Measurements from ENCODE around the gene TOX2.
A peak's percentile ranks its signal among the peaks of the same experiment; 100 is the strongest.

TOX2 gene

GRCh38 chr20:43916073-43916880, 1.6 kb downstream of the TOX2 start:
- peak; percentile 47 for DNase-seq (ENCODE audit: low read depth)

GRCh38 chr20:43916881-43917371, 2.3 kb downstream of the TOX2 start:
- DNase-seq (ENCODE audit: low read depth): peak; percentile 37

- DNase-seq (ENCODE audit: low read depth): no peak
Measured at GRCh38 chr20:43917380-43917779, 2.7 kb downstream of the TOX2 start.

GRCh38 chr20:43919686-43920403, 5.2 kb downstream of the TOX2 start:
- no peak for DNase-seq (ENCODE audit: low read depth)

GRCh38 chr20:43920797-43921196, 6.1 kb downstream of the TOX2 start:
- no peak for DNase-seq (ENCODE audit: low read depth)

GRCh38 chr20:43921227-43921780, 6.7 kb downstream of the TOX2 start:
- DNase-seq (ENCODE audit: low read depth): no peak

- DNase-seq (ENCODE audit: low read depth): no peak
Measured at GRCh38 chr20:43922614-43923013, 8.0 kb downstream of the TOX2 start.

- DNase-seq (ENCODE audit: low read depth): no peak
Measured at GRCh38 chr20:43923322-43923721, 8.7 kb downstream of the TOX2 start.

- no peak for DNase-seq (ENCODE audit: low read depth)
Measured at GRCh38 chr20:43923917-43924316, 9.3 kb downstream of the TOX2 start.

- peak; percentile 34 for DNase-seq (ENCODE audit: low read depth)
Measured at GRCh38 chr20:43925215-43925614, 10.6 kb downstream of the TOX2 start.

GRCh38 chr20:43925801-43926200, 11.1 kb downstream of the TOX2 start:
- DNase-seq (ENCODE audit: low read depth): peak; percentile 78

- no peak for DNase-seq (ENCODE audit: low read depth)
Measured at GRCh38 chr20:43926287-43927050, 11.8 kb downstream of the TOX2 start.

- DNase-seq (ENCODE audit: low read depth): no peak
Measured at GRCh38 chr20:43931976-43932375, 17.3 kb downstream of the TOX2 start.

- no peak for DNase-seq (ENCODE audit: low read depth)
Measured at GRCh38 chr20:43934833-43935232, 20.2 kb downstream of the TOX2 start.

GRCh38 chr20:43936104-43936770, 21.6 kb downstream of the TOX2 start:
- DNase-seq (ENCODE audit: low read depth): peak; percentile 34

- DNase-seq (ENCODE audit: low read depth): no peak
Measured at GRCh38 chr20:43936805-43937204, 22.2 kb downstream of the TOX2 start.

- peak; percentile 62 for DNase-seq (ENCODE audit: low read depth)
Measured at GRCh38 chr20:43937591-43937990, 22.9 kb downstream of the TOX2 start.

- peak; percentile 41 for DNase-seq (ENCODE audit: low read depth)
Measured at GRCh38 chr20:43938017-43938655, 23.5 kb downstream of the TOX2 start.

- peak; percentile 100 for DNase-seq (ENCODE audit: low read depth)
Measured at GRCh38 chr20:43938932-43939761, 24.5 kb downstream of the TOX2 start.

- no peak for DNase-seq (ENCODE audit: low read depth)
Measured at GRCh38 chr20:43939762-43940121, 25.1 kb downstream of the TOX2 start.
